ENCODE data around the gene TMEM175.
"Not testable (repeated sequence)": the region's sequence is repeated elsewhere in the genome, so short reads cannot be mapped to it uniquely, and the experiment has no call there.

TMEM175 gene

DNA sequence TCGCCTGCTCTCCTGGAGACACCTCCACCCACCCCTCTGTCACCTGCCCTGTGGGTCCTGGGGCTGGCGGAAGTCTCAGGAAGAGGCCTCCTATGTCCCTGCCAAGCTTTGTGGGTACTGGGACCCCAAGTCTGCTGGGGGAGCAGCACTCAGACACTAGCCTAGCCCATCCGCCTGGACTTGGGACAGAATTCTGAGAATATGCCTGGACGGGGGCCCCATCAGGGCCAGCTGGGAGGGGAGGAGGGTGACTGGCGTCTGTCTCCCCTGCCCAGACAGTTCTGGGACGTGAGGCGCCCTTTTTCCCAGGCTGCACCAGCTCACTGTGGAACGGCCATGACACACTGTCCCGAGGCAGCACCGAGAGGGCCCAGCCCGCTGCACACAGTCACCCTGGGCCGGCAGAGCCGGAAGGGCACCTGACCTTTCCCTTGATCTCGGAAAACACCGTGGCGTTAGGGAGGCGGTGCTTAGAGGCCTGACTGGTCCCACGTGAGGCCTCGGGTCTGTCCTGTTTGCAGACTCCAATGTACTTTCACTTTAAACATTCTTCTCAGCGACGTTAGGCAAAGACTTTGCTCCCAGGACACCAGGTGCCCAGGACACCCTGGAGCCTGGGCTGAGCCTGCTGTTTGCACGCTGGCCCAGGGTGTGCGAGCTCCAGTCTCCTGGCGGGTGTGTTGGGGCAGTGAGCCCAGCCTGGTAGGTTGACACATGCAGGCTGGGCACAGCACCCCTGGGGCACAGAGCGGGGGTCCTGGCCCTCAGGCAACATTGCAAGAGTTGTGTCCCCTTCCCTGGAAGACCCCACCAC lies 60.2 kb downstream of the TMEM175 start:
- no peak for DNase-seq

DNA sequence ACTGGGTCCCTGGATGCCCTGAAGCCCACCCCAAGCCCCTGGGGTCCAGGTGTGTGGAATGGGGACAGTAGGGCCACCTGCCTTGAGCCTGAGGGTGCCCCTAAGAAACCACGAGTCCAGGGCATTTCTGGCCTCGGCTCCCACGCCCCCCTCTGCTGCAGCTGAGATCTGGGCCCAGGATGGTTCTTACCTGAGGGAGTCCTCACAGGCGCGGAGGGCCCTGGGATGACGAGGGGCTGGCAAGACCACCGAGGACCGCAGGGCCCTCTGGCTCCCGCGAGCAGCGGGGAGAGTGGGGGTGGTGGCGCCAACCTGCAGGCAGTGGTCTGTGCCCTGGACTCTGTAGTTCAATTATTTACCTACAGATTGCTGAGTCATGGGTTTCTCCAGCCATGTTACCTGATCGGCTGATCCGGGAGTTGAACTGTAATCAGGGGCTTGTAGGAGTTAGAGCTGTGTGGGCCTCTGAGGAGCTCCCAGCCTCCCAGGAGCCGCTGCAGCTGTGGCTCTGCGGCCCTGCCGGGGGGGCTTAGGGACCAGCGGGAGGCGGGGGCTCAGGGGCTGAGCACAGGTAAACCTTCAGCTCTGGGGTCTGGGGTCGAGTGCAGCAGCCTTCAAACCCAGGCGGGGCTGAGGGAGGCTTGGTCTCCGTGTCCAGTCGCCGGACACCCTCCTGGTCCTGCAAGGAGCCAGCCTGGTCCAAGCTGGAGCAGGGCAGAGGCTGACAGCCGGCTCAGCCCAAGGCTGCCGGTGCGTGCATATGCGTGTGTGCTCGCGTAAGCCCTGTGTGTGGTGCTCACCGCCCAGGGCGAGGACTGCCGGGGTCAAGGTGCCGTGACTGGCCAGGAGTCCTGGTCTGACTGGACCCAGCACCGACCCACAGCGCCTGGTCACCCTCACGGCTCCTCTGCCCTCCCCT lies 61.1 kb downstream of the TMEM175 start, which contains the start of gene SLC26A1:
TSS of gene SLC26A1 (minus strand) at position 294 of the 919 bp plus-strand sequence. CDS start 1,701 bp downstream, outside the sequence.
- no peak for DNase-seq

DNA sequence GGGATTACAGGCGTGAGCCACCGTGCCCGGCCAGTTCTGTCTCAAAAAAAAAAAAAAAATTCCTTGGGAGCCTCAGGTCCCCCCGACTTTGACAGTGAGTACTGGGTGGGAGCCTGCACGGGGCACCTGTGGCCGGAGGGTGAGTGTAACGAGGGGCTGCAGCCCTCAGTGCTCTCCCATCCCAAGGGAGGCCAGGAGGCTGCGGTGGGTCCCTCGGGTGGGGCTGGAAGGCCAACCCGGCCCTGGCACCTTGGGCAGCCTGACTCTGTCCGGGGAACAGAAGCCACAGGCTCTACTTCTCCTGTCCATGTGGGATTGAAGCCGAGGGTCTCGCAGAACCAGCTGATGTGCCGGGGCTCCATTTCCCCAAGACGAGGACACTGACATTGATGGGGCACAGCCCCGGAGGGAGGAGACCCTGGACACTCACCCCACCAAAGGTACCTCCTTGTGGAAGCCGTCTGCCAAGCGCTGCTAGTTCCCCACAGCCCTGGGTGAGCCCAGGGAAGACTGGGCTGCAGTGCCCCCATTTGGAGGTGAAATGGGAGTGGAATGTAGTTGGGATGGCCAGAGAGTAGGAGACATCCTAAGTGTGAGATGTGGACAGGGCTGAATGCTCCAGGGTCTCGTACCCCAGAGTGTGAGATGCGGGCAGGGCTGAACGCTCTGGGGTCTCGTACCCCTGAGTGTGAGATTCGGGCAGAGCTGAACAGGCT lies 63.2 kb downstream of the TMEM175 start:
- DNase-seq: no peak

DNA sequence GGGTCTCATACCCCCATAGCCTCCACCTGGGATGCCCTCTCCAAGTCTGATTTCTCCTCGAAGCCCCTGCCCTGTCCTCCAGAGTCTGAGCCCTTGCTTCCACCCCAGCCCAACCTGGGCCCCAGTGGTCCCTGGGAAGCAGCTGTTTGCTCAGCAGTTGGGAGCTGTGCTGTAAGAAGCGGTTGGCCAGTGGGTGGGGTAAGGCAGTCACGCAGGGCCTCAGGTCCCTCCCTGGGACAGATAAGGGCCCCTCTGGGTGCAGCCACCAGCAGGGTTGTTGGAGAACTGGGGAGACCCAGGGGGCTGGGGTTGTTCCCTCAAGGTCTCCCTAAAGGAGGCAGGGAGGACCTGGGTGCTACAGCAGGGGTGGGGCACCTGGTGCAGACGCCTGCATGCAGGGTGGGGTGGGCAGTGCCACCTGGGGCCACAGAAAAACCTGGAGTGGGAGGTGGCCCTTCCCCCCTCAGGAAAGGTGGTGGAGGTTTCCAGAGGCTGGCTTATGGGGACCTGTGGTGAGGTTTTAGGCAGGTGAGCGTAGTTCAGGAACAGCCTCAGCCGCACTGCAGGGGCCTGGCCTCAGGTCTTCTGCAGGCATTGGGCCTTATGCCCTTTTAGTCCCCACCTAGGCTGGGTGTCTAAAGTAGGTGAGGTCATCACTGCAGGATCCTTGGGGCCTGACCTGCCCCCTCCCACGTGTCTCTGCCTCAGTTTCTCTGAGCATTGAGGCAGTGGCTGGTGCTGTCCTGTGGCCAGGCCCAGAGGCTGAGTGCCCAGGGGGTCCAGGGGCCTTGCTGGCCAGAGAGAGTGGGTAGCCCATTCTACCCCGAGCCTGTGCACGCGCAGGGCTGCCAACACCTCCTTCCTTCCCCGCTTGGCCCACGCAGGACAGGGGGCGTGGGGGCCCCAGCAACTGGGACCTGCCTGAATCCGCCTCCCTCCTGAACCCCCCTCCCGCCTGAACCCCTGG lies 64.1 kb downstream of the TMEM175 start:
- no peak for DNase-seq

DNA sequence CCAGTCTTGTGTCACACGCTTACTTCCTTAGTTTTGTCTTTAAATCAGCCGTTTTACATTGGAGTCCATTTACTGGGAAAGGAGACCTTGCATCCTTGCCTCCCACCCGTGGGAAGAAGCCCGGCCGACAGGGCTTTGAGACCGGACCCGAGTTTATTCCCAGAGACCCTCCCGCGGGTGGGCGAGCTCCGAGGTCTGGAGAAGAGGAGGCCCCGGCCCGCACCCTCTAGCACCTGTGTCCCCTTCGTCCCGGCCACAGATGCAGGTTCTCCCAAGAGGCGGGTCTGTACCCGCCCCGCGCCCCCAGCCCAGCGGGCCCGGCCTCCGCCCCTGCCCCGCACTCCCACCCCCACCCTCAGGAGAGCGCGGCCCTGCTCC lies 64.7 kb downstream of the TMEM175 start:
- DNase-seq: no peak

DNA sequence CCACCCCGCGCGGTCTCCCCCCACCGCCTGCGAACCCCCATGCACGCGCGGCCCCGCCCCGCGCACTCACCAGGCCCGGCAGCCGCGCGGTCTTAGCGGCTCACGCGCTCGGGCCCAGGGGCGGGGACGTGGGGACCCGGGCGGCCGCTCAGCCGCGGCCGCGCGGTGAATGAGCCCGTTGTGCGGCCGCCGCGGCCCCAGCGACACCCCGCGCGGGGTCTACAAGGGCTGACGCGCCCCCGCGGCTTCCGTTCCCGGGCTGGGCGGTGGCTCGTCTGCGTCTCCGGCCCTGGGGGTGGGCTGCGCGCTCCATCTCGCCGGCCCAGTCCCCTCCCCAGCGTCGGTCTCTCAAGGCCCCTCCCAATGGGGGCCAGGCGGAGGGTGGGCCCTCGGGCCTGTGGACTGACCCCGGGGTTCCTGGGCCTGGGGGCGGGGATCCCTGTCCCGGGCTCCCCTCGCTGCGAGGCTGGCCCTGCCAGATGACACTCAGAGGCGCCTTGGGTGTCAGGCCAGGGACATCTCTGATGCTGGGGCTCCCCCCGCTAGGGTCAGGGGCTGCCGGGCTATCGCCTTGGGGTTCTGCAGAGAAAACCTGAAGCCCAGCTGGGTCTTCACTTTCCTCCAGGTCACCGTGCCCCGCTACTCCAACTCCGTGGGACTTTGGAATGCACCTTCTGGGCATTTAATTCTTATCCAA lies 65.3 kb downstream of the TMEM175 start:
- no peak for DNase-seq

DNA sequence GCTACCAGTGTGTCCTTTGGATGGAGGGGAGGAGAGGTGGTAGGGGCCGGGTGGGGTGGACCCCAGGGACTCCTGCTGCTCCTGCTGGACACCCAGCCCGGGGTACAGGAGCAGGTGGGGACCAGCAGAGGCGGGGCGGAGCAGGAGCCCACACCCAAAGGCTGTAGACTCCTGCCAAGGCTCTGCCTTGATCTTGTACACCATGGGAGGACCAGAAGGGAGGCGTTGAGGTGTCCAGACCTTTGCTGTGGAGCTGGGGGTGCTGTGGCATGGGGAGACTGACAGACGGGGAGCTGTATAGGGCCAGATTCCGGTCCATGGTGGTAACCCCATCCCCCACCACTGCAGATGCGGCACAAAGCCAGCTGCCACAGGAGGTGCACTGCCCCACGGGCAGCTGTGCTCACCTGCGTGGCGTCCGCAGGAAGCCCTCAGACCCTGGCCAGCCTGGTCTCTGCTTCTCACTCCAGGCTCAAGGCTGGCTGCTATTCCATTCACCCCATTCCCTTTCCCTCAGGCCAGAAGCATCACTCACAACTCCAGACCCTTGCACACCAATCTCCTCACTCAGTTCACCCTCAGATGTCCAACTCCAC lies 65.9 kb downstream of the TMEM175 start:
- DNase-seq: no peak

DNA sequence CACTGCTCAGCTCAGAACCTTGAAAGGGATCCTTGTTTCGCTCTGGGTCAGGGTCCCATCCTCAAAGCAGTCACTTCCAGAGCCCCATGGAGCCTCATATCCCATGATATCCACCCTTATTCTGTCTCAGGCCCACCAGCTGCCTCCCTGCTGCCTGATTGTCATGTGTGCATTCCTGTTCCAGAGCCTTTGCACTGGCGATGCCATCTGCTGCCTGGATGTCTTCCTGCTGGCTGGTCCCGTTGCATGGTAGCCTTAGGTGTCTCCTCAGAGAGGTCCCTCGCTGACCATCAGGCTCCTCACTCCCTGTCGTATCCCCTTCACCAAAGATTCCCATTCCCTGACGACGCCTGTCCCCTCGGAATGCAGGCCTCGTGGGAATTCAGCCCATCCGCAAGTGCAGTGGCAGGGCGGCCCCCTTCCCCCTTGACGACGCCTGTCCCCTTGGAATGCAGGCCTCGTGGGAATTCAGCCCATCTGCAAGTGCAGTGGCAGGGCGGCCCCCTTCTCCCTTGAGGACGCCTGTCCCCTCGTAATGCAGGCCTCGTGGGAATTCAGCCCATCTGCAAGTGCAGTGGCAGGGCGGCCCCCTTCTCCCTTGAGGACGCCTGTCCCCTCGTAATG lies 67.1 kb downstream of the TMEM175 start:
- DNase-seq: not testable (repeated sequence)

DNA sequence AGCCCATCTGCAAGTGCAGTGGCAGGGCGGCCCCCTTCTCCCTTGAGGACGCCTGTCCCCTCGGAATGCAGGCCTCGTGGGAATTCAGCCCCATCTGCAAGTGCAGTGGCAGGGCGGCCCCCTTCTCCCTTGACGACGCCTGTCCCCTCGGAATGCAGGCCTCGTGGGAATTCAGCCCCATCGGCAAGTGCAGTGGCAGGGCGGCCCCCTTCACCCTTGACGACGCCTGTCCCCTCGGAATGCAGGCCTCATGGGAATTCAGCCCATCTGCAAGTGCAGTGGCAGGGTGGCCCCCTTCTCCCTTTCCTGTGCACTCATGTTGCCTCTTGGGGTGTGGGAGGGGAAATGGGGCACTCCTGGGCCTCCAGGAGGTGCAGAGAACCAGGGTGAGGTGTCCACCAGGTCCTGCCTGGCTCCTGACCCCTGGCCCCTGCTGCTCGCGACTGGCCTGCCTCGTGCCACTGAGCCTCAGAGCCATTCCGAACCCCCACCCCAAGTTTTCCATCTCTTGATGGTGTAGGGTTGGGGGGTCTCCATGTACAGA lies 67.7 kb downstream of the TMEM175 start:
- DNase-seq: no peak

DNA sequence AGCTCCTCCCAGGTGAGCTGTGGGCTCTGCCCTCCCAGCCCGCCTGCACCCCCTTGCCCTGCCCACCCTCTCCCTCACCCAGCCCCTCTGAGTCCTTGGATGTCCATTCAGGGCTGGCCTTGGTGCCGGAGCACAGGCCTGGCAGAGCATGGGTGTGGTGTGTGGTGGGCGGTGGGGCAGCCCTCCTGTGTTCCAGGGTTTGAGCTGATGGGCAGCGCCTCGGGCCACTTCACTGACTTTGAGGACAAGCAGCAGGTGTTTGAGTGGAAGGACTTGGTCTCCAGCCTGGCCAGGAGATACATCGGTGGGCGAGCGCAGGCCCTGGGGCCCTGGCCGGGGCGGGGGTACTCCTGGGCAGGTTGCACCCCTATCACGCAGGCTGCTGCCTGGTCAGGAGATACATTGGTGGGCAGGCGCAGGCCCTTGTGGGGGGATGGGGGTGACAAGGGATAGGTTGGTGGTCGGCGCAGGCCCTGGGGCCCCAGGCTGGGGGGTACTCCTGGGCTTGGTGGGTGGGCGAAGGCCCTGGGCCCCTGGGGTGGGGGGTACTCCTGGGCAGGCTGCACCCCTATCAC lies 68.5 kb downstream of the TMEM175 start:
- DNase-seq: no peak

DNA sequence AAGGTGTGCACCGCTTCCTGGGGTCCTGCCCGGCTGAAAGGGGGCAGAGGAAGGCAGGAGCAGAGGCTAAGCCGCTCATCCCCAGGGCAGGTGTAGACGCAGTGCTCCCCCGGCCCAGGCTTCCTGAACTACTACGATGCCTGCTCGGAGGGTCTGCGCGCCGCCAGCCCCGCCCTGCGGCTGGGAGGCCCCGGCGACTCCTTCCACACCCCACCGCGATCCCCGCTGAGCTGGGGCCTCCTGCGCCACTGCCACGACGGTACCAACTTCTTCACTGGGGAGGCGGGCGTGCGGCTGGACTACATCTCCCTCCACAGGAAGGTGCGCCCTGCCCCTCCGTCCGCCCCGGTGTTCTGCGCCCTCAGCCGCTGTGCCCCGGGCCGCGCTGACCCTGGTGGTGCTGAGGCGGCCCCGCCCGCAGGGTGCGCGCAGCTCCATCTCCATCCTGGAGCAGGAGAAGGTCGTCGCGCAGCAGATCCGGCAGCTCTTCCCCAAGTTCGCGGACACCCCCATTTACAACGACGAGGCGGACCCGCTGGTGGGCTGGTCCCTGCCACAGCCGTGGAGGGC lies 69.4 kb downstream of the TMEM175 start:
- DNase-seq: no peak

DNA sequence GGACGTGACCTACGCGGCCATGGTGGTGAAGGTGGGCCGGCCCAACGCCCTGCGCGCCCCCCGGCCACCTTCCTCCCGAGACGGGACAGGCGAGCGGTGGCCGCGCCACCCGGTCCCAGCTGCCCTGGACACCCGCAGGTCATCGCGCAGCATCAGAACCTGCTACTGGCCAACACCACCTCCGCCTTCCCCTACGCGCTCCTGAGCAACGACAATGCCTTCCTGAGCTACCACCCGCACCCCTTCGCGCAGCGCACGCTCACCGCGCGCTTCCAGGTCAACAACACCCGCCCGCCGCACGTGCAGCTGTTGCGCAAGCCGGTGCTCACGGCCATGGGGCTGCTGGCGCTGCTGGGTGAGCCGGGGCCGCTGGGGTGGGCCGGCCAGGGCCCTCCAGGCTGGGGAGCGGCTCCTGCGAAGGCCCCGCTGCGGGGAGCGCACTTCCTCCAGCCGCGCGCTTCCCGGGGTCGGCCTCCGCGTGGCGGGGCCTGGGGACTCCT lies 69.9 kb downstream of the TMEM175 start:
- DNase-seq: no peak

DNA sequence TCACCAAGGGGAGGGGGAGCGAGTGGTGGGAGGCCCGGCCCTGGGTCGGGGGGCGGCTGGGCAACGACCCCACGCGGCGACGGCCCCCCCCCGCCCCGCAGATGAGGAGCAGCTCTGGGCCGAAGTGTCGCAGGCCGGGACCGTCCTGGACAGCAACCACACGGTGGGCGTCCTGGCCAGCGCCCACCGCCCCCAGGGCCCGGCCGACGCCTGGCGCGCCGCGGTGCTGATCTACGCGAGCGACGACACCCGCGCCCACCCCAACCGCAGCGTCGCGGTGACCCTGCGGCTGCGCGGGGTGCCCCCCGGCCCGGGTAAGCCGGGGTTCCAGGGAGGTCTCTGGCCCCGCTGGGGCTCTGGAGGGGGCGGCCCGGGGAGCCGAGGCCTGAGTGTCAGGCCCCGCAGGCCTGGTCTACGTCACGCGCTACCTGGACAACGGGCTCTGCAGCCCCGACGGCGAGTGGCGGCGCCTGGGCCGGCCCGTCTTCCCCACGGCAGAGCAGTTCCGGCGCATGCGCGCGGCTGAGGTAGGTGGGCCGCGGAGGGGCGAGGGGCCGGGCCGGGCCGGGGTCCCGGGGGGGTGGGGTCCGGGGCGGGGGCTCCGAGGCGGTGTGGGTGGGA lies 70.5 kb downstream of the TMEM175 start:
- no peak for DNase-seq

DNA sequence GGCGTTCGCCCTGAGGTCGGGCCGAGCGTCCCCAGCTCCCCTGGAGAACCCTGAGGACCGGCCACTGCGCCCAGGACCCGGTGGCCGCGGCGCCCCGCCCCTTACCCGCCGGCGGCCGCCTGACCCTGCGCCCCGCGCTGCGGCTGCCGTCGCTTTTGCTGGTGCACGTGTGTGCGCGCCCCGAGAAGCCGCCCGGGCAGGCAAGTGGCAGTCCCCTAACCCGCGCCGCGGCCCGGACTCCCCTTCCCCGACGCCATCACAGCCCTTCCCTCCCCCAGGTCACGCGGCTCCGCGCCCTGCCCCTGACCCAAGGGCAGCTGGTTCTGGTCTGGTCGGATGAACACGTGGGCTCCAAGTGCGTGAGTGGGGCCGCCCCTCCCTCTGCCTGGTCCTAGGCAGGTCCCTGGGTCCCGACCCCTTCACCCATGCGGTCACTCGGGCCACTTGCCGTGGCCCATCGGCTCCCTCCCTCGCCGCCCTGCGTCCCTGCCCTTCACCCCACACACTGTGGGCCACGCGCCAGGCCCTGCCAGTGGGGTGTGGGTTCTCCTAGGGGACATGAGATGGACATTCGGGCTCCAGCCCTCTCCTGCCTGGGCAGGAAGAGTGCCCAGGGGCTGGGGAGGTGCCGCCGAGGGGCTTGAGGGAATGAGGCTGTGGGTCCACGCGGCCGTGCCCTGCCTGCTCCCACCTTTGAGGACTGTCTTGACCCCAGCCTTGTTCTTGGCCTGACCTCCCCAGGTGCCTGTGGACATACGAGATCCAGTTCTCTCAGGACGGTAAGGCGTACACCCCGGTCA lies 71.2 kb downstream of the TMEM175 start:
- DNase-seq: no peak

DNA sequence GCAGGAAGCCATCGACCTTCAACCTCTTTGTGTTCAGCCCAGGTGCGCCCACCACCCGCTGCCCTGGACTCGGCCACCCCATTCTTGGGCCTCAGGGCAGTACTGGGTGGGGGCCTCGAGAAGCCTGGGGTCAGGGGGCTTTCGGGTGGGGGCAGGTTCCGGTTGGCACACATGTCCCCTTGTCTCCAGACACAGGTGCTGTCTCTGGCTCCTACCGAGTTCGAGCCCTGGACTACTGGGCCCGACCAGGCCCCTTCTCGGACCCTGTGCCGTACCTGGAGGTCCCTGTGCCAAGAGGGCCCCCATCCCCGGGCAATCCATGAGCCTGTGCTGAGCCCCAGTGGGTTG lies 71.8 kb downstream of the TMEM175 start:
- no peak for DNase-seq

DNA sequence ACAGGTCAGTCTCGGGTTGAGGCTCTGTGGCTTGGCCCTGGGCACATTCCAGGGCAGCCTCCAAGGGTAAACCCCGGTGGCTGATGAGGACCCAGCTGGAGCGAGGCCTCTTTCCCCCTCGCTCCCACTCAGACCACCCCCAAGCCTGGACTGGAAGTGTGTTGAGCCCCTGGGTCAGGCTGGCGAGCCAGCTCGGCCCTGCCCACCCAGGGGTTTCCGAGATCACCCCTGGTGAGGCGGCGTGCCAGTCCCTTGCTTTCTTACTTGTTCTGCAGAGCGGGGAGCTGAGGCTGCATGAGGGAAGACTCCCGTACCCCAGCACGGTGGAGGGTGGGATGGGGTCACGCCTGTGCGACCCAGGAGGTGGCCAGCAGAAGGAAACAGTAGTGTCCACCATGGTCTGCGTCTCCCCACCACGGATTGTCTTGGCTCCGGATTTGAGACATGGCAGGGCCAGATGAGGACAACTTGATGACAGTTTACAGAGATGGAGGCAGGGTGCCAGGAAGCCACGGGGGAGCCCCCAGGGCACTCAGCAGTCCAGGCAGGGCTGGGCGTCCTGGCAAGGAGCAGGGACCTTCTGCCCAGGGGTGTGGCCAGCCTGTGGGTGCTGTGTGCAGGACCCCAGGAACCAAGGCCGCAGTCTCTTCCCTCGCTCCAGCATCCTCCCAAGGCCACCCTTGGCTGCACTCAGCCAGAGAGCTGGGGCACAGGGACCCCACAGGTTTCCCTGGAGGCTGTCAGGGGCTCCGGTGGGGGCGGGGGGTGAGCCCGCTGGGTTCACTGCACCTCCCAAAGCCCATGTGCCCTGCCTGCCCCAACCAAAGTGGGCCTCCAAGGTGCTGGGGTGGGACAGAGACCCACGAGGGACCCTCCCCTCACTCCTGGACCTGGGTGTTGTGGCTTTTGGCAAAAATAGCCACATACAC lies 72.6 kb downstream of the TMEM175 start:
- DNase-seq: no peak

DNA sequence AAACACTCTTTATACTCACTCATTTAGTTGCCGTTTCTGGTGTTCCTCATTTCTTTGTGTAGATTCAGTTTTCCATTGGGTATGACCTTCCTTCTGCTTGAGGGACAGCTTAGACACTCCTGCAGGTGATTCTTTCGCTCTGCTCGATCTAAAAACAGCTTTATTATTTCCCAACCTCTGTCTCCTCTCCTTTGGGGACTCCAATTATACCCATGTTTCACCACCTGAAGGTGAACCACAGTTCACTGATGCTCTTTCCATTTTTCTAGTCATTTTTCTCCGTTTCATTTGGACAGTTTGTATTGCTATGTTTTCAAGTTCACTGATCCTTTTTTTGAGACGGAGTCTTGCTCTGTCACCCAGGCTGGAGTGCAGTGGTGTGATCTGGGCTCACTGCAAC lies 74.6 kb downstream of the TMEM175 start:
- no peak for DNase-seq
